K562 (cell line): ENCODE measurements around the gene TAF12. TPM values are rescaled to one million over a fixed set of nuclear protein-coding genes. Genes with fewer than 3 reads are reported as not detected.
A peak's percentile ranks its signal among the peaks of the same experiment; 100 is the strongest.

Source experiments
- FOXM1 ChIP-seq, 2 experiments: fragments of 450-650 bp in 1 of 2; sonication (generic) in 1 of 2; formaldehyde crosslinking in 1 of 2; IDR thresholded peaks; 2 replicates each; pipeline versions ENCODE4 v1.6.1 to v1.9.0; 2017 to 2022; ENCODE audit warnings: low read depth in 2 of 2, mild to moderate bottlenecking in 2 of 2, missing genetic modification reagents in 1 of 2, moderate library complexity in 1 of 2
- HMG20B ChIP-seq: fragments of 250-450 bp; sonication (Bioruptor Pico); IDR thresholded peaks from 2 replicates; pipeline ENCODE4 v1.5.0; 2021; ENCODE audit warnings: mild to moderate bottlenecking
- KHSRP ChIP-seq: fragments of 450-650 bp; IDR thresholded peaks from 2 replicates; pipeline ENCODE4 v1.6.1; 2017
- LCOR ChIP-seq: sonication (generic); formaldehyde crosslinking; IDR thresholded peaks from 2 replicates; pipeline ENCODE4 v1.8.0; 2022; ENCODE audit warnings: mild to moderate bottlenecking, missing genetic modification reagents
- MAFK ChIP-seq: IDR thresholded peaks from 2 replicates; pipeline ENCODE4 v1.6.1; 2011; ENCODE audit warnings: low read length, improper control_type of control experiment
- MED1 ChIP-seq: sonication (generic); formaldehyde crosslinking; IDR thresholded peaks from 2 replicates; pipeline ENCODE4 v1.8.1; 2023; ENCODE audit warnings: missing genetic modification reagents, borderline replicate concordance
- NCOA1 ChIP-seq: fragments of 450-650 bp; IDR thresholded peaks from 2 replicates; pipeline ENCODE4 v1.6.1; 2016; ENCODE audit warnings: low read depth
- PHB2 ChIP-seq: fragments of 450-650 bp; IDR thresholded peaks from 2 replicates; pipeline ENCODE4 v1.6.1; 2017; ENCODE audit warnings: low read depth
- ZBTB7A ChIP-seq: IDR thresholded peaks from 2 replicates; pipeline ENCODE4 v1.6.1; 2011; ENCODE audit warnings: low read depth, mild to moderate bottlenecking, low read length, moderate library complexity, borderline replicate concordance; ENCODE audit not compliant: control insufficient read depth
- ZNF143 ChIP-seq: sonication (generic); formaldehyde crosslinking; IDR thresholded peaks from 2 replicates; pipeline ENCODE4 v1.9.0; 2022; ENCODE audit warnings: mild to moderate bottlenecking, missing genetic modification reagents
- ZNF586 ChIP-seq: fragments of 450-650 bp; formaldehyde crosslinking; conservative IDR thresholded peaks from 2 replicates; pipeline ENCODE4 v1.4.0; 2020; ENCODE audit warnings: mild to moderate bottlenecking, moderate library complexity
- polyA plus RNA-seq, 8 experiments: library from polyadenylated mRNA; depleted of rRNA in 4 of 8; stranded (reverse) in 5 of 8; unstranded in 3 of 8; fragments of >200 nt; fragmentation: Nextera tagmentation in 2 of 8; fragmentation: Illumina TruSeq in 1 of 8; extraction: Ambion mirVana in 2 of 8; extraction: Trizol in 1 of 8; gene quantifications; 2 replicates each; pipeline versions ENCODE4 v1.2.1 to v1.2.3, GENCODE V29; 2011 to 2014; ENCODE audit warnings: inconsistent platforms in 1 of 8, missing spikeins in 1 of 8
- total RNA-seq, 7 experiments: library from RNA; depleted of rRNA in 6 of 7; stranded (reverse); fragments of >200 nt in 6 of 7; fragmentation: Illumina TruSeq in 2 of 7; extraction: Trizol in 2 of 7; gene quantifications; 2 replicates each; pipeline versions ENCODE4 v1.2.1 to v1.2.3, GENCODE V29; 2011 to 2021; ENCODE audit warnings: low replicate concordance in 1 of 7
- TF ChIP-seq, protein P1 (sequence below), 2 experiments: fragments of 250-450 bp in 1 of 2; fragments of 450-650 bp in 1 of 2; sonication (Bioruptor Pico) in 1 of 2; IDR thresholded peaks; 2 replicates each; pipeline versions ENCODE4 v1.6.1 to v1.8.0; 2016 to 2021; ENCODE audit warnings: mild to moderate bottlenecking in 2 of 2, moderate library complexity in 2 of 2, missing compliant biosample characterization in 1 of 2, missing genetic modification characterization in 1 of 2
- TF ChIP-seq, protein P2 (sequence below): fragments of 450-650 bp; IDR thresholded peaks from 2 replicates; pipeline ENCODE4 v1.6.1; 2016; ENCODE audit warnings: missing biosample characterization, missing genetic modification characterization
- TF ChIP-seq, protein P3 (sequence below), 2 experiments: IDR thresholded peaks; 2 replicates each; pipeline ENCODE4 v1.6.1; 2011; ENCODE audit warnings: borderline replicate concordance in 1 of 2, control low read depth in 1 of 2, low read depth in 1 of 2, low read length in 1 of 2, mild to moderate bottlenecking in 1 of 2, mixed read lengths in 1 of 2, moderate library complexity in 1 of 2; ENCODE audit not compliant: insufficient read depth in 1 of 2, insufficient read length in 1 of 2, poor library complexity in 1 of 2, severe bottlenecking in 1 of 2; ENCODE audit errors: extremely low read depth in 1 of 2
- TF ChIP-seq, protein P4 (sequence below): fragments of 450-650 bp; IDR thresholded peaks from 2 replicates; pipeline ENCODE4 v1.6.1; 2018; ENCODE audit not compliant: partially characterized antibody
- TF ChIP-seq, protein P5 (sequence below): fragments of 250-450 bp; sonication (Bioruptor Pico); IDR thresholded peaks from 2 replicates; pipeline ENCODE4 v1.8.0; 2021; ENCODE audit warnings: borderline replicate concordance, mild to moderate bottlenecking, moderate library complexity; ENCODE audit not compliant: poor library complexity, severe bottlenecking
- TF ChIP-seq, protein P6 (sequence below), 2 experiments: fragments of 450-650 bp; IDR thresholded peaks; 2 replicates each; pipeline ENCODE4 v1.6.1; 2016

Gene TAF12
- total and polyA plus RNA-seq, 9 of the 15 experiments (the other 6 are each of a cell fraction or from before 2014, with no cell fraction given) = 31.6 to 89.0 (median 50.5) TPM

DNA sequence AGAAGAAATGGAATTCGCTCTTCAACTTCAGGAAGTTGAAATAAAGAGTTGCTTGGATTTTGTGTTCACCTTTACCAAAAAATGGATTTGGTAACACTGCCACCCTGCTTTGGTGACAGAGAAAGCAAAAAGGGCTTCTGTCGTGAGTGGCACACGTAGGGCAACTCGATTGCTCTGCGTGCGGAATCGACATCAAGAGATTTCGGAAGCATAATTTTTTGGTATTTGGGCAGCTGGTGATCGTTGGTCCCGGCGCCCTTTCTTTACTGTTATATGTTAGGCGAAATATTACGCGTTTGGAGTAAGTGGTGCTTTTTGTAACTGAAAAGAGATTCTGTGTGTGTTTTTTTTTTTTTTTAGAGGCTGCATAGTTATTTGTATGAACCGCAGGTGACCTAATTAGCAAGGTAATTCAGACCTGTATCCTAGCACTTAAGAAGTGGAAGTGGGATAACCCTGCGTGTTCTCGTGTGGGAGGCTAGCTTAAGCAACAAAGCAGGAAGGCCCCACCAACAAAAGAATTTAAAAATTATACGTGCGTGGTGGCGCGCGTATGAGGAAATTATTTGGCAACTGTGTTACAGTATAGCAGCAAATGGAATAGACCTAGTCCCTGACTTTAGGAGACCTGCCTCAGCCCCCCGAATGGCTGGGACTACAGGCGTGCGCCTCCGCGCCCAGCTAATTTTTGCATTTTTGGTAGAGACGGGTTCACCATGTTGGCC is 5.8 kb upstream of the TAF12 start, which contains the start of gene RNU11 (continued):
- TF ChIP-seq, protein P1, sequence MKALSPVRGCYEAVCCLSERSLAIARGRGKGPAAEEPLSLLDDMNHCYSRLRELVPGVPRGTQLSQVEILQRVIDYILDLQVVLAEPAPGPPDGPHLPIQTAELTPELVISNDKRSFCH (CRISPR knock-in tag; IDR thresholded peaks at IDR 0.05) = peak; percentile 34; the same call in 1 of the 2 replicates
- TF ChIP-seq, protein P1 (tag; IDR thresholded peaks at IDR 0.05) = peak; percentile 90
- TF ChIP-seq LCOR (CRISPR knock-in tag) = peak; percentile 100
- TF ChIP-seq, protein P2, sequence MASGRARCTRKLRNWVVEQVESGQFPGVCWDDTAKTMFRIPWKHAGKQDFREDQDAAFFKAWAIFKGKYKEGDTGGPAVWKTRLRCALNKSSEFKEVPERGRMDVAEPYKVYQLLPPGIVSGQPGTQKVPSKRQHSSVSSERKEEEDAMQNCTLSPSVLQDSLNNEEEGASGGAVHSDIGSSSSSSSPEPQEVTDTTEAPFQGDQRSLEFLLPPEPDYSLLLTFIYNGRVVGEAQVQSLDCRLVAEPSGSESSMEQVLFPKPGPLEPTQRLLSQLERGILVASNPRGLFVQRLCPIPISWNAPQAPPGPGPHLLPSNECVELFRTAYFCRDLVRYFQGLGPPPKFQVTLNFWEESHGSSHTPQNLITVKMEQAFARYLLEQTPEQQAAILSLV (tag) = peak; percentile 91
- peak; percentile 89 for TF ChIP-seq NCOA1
- TF ChIP-seq, protein P3, sequence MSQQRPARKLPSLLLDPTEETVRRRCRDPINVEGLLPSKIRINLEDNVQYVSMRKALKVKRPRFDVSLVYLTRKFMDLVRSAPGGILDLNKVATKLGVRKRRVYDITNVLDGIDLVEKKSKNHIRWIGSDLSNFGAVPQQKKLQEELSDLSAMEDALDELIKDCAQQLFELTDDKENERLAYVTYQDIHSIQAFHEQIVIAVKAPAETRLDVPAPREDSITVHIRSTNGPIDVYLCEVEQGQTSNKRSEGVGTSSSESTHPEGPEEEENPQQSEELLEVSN (IDR thresholded peaks at IDR 0.05; ENCODE audit: borderline replicate concordance in 1 of 2, extremely low read depth in 1 of 2, insufficient read depth in 1 of 2, insufficient read length in 1 of 2, low read depth in 1 of 2, low read length in 1 of 2, poor library complexity in 1 of 2, severe bottlenecking in 1 of 2) = peak in 1 of 2 experiments; percentile 2
- TF ChIP-seq, protein P4, sequence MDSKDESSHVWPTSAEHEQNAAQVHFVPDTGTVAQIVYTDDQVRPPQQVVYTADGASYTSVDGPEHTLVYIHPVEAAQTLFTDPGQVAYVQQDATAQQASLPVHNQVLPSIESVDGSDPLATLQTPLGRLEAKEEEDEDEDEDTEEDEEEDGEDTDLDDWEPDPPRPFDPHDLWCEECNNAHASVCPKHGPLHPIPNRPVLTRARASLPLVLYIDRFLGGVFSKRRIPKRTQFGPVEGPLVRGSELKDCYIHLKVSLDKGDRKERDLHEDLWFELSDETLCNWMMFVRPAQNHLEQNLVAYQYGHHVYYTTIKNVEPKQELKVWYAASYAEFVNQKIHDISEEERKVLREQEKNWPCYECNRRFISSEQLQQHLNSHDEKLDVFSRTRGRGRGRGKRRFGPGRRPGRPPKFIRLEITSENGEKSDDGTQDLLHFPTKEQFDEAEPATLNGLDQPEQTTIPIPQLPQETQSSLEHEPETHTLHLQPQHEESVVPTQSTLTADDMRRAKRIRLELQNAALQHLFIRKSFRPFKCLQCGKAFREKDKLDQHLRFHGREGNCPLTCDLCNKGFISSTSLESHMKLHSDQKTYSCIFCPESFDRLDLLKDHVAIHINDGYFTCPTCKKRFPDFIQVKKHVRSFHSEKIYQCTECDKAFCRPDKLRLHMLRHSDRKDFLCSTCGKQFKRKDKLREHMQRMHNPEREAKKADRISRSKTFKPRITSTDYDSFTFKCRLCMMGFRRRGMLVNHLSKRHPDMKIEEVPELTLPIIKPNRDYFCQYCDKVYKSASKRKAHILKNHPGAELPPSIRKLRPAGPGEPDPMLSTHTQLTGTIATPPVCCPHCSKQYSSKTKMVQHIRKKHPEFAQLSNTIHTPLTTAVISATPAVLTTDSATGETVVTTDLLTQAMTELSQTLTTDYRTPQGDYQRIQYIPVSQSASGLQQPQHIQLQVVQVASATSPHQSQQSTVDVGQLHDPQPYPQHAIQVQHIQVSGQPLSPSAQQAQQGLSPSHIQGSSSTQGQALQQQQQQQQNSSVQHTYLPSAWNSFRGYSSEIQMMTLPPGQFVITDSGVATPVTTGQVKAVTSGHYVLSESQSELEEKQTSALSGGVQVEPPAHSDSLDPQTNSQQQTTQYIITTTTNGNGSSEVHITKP = peak; percentile 74
- TF ChIP-seq, protein P5, sequence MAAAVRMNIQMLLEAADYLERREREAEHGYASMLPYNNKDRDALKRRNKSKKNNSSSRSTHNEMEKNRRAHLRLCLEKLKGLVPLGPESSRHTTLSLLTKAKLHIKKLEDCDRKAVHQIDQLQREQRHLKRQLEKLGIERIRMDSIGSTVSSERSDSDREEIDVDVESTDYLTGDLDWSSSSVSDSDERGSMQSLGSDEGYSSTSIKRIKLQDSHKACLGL (CRISPR knock-in tag) = peak; percentile 63
- peak; percentile 87 for TF ChIP-seq ZNF143 (CRISPR knock-in tag)
- peak; percentile 97 for TF ChIP-seq KHSRP
- peak; percentile 99 for TF ChIP-seq ZNF586
- no peak; the same call in 1 of the 2 replicates for TF ChIP-seq ZBTB7A
- TF ChIP-seq, protein P6, sequence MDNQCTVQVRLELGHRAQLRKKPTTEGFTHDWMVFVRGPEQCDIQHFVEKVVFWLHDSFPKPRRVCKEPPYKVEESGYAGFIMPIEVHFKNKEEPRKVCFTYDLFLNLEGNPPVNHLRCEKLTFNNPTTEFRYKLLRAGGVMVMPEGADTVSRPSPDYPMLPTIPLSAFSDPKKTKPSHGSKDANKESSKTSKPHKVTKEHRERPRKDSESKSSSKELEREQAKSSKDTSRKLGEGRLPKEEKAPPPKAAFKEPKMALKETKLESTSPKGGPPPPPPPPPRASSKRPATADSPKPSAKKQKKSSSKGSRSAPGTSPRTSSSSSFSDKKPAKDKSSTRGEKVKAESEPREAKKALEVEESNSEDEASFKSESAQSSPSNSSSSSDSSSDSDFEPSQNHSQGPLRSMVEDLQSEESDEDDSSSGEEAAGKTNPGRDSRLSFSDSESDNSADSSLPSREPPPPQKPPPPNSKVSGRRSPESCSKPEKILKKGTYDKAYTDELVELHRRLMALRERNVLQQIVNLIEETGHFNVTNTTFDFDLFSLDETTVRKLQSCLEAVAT (IDR thresholded peaks at IDR 0.05) = peak; percentile 99 to 100
- peak; percentile 66; the same call in 1 of the 2 replicates for TF ChIP-seq MAFK
- TF ChIP-seq MED1 (CRISPR knock-in tag) = peak; percentile 100
- peak; percentile 67 for TF ChIP-seq FOXM1 (IDR thresholded peaks at IDR 0.05; ENCODE audit: low read depth)
- peak; percentile 91; the same call in 1 of the 2 replicates for TF ChIP-seq FOXM1 (CRISPR knock-in tag; IDR thresholded peaks at IDR 0.05; ENCODE audit: low read depth)
- TF ChIP-seq PHB2 = peak; percentile 78; the same call in 1 of the 2 replicates
- peak; percentile 98 for TF ChIP-seq HMG20B (CRISPR knock-in tag)
